Lower lobe of right lung (tissue), 2 donors: ENCODE measurements around the gene PITX1. TPM values are rescaled to one million over a fixed set of nuclear protein-coding genes. Genes with fewer than 3 reads are reported as not detected.
"Not testable (repeated sequence)": the region's sequence is repeated elsewhere in the genome, so short reads cannot be mapped to it uniquely, and the experiment has no call there.

ENCODE experiments used
- ATAC-seq, 2 donors: fragments of 200-7000 bp; cut with Tn5 transposase; one replicate each; pipeline ENCODE4 v1.9.1; 2020 to 2022; ENCODE audit warnings: mild to moderate bottlenecking in 2 of 2, moderate library complexity in 2 of 2
- DNase-seq: peaks from one replicate; pipeline ENCODE4 v3.0.0-alpha.2; 2020
- H3K27ac ChIP-seq: fragments of 200-600 bp; one replicate; pipeline ENCODE4 v1.8.0; 2022
- H3K27me3 ChIP-seq: fragments of 200-600 bp; one replicate; pipeline ENCODE4 v1.8.0; 2022; ENCODE audit warnings: low read depth
- H3K36me3 ChIP-seq: fragments of 200-600 bp; one replicate; pipeline ENCODE4 v1.8.0; 2022; ENCODE audit warnings: mild to moderate bottlenecking
- H3K4me1 ChIP-seq: fragments of 200-600 bp; one replicate; pipeline ENCODE4 v1.8.0; 2022
- H3K4me3 ChIP-seq: fragments of 200-600 bp; one replicate; pipeline ENCODE4 v1.8.0; 2022; ENCODE audit warnings: mild to moderate bottlenecking
- H3K9me3 ChIP-seq: fragments of 200-600 bp; one replicate; pipeline ENCODE4 v1.8.0; 2022
- intact Hi-C: fragments of 100-400 bp; cut with DNase I; formaldehyde crosslinking; loops from one replicate; pipeline ENCODE4 v1.11.0; 2022
- long read RNA-seq: library from polyadenylated mRNA; unstranded; transcript quantifications from one replicate; pipeline ENCODE4 v2.0.0, GENCODE V29; 2021
- total RNA-seq: library from RNA; stranded (reverse); fragmentation: NEBNext Ultra II Directional; extraction: Animal tissue kit (Norgen Biotek cat#: 25700); gene quantifications from one replicate; pipeline ENCODE4 v1.2.1, GENCODE V29; 2021
- TF ChIP-seq, protein P1 (sequence below): fragments of 200-600 bp; IDR thresholded peaks from one replicate; pipeline ENCODE4 v1.8.0; 2022; ENCODE audit warnings: antibody characterized with exemption, mild to moderate bottlenecking
- donor health status: DM: no; HTN: yes; CAD: no; lungs with severe emphysema.

The PITX1 gene
- total RNA-seq = 0.47 TPM
- long read RNA-seq, partial matches to known transcripts = 0 of 1 reads
- long read RNA-seq, other reads (novel, unspliced or antisense) = 0 of 1 reads

DNA sequence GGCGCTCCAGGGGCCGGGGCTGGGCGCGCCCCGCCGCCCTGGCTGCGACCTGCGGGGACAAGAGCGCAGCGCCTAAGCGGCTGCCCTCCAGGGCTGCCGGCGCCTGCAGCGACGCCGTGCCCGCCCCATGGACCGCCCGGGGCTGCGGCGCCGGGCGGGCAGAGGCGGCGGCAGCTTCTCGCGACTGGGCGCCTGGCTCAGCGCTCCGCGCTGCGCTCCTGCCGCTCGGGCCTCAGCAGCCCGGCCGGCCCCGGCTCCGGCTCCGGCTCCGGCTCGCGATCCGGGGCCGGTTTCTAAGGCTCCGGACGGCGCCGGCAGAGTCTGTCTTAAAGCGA is at the start of gene PITX1:
Gene PITX1 (minus strand): TSS at position 328 of the 335 bp plus-strand sequence. CDS start 347 bp downstream, outside the sequence.
- Histone ChIP-seq H3K36me3 (no peaks in the 10 kb centered on the region), H3K9me3 (no peaks in the 10 kb centered on the region), H3K27me3 (peaks cover 96% of the 10 kb centered on the region), H3K4me1 (peaks cover 34% of the 10 kb centered on the region), H3K4me3 (peak within 1 kb of the TSS; percentile 50), H3K27ac (no peak within 1 kb of the TSS)
- DNase-seq (no peak), ATAC-seq (peak; percentile 8 to 14)
- intact Hi-C loops = no loop called here
- TF ChIP-seq, protein P1, sequence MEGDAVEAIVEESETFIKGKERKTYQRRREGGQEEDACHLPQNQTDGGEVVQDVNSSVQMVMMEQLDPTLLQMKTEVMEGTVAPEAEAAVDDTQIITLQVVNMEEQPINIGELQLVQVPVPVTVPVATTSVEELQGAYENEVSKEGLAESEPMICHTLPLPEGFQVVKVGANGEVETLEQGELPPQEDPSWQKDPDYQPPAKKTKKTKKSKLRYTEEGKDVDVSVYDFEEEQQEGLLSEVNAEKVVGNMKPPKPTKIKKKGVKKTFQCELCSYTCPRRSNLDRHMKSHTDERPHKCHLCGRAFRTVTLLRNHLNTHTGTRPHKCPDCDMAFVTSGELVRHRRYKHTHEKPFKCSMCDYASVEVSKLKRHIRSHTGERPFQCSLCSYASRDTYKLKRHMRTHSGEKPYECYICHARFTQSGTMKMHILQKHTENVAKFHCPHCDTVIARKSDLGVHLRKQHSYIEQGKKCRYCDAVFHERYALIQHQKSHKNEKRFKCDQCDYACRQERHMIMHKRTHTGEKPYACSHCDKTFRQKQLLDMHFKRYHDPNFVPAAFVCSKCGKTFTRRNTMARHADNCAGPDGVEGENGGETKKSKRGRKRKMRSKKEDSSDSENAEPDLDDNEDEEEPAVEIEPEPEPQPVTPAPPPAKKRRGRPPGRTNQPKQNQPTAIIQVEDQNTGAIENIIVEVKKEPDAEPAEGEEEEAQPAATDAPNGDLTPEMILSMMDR = no peak

DNA sequence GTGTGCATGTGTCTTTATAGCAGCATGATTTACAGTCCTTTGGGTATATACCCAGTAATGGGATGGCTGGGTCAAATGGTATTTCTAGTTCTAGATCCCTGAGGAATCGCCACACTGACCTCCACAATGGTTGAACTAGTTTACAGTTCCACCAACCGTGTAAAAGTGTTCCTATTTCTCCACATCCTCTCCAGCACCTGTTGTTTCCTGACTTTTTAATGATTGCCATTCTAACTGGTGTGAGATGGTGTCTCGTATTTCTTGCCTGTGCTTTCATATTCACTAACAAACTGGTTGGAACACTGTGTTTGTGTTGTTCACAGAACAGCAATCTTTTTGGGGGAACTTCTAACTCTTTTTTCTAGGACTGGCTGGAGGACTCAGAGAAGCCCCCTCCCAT is 49.3 kb upstream of the PITX1 start:
- H3K4me3 ChIP-seq, ATAC-seq, H3K4me1 ChIP-seq, H3K36me3 ChIP-seq, intact Hi-C loops, H3K27ac ChIP-seq, H3K9me3 ChIP-seq, DNase-seq: not testable (repeated sequence)
- H3K27me3 ChIP-seq = peaks cover 14% of the 10 kb centered on the region

DNA sequence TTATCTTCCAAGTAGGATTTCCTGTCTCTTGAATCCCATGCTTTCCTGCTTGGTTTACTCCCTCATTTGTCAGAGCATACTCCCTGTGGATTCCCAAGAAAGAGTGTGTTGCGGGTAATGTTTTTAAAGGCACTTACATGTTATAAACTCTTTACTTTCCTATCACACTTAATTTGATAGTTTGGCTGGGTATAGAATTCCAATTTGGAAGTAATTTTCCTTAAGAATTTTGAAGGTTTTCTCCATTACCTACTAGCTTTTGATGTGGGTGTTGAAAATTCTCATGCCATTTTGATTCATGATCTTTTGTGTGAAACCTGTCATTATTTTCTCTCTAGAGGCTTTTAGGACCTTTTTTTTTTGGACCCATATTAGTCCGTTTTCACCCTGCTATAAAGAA is 47.2 kb upstream of the PITX1 start:
- H3K27ac ChIP-seq = no peak overlapping the region
- H3K4me1 ChIP-seq = no peaks in the 10 kb centered on the region
- intact Hi-C loops = no loop called here
- H3K36me3 ChIP-seq = no peaks in the 10 kb centered on the region
- H3K9me3 ChIP-seq = peaks cover 6% of the 10 kb centered on the region
- TF ChIP-seq, protein P1 = no peak
- no peak overlapping the region for H3K4me3 ChIP-seq
- peaks cover under 1% of the 10 kb centered on the region for H3K27me3 ChIP-seq
- DNase-seq (no peak), ATAC-seq (no peak)

DNA sequence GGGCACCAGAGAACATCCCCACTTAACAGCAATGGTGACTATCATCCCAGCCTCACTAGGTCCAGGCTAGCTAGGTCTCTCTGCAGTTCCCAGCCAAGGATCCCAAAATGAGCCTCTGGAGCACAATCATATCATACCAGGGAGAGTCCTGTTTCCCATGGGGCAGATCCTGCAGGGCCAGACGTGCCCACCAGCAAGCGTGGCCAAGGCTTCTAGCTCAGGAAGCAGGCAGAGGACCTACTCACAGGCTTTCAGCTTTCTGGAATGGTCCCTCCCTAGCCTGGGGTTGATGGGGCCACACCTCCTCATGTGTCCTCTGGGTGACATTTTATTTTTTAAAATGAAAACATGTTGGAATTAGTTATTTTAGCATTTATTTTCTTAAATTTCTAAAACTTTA is 45.7 kb upstream of the PITX1 start:
- no peak for DNase-seq
- no peak overlapping the region for H3K27ac ChIP-seq
- no peak for ATAC-seq
- TF ChIP-seq, protein P1 = no peak
- H3K27me3 ChIP-seq = no peaks in the 10 kb centered on the region
- H3K4me3 ChIP-seq = no peak overlapping the region
- H3K4me1 ChIP-seq = no peaks in the 10 kb centered on the region
- intact Hi-C loops = no loop called here
- H3K36me3 ChIP-seq = no peaks in the 10 kb centered on the region
- H3K9me3 ChIP-seq = peaks cover 6% of the 10 kb centered on the region

DNA sequence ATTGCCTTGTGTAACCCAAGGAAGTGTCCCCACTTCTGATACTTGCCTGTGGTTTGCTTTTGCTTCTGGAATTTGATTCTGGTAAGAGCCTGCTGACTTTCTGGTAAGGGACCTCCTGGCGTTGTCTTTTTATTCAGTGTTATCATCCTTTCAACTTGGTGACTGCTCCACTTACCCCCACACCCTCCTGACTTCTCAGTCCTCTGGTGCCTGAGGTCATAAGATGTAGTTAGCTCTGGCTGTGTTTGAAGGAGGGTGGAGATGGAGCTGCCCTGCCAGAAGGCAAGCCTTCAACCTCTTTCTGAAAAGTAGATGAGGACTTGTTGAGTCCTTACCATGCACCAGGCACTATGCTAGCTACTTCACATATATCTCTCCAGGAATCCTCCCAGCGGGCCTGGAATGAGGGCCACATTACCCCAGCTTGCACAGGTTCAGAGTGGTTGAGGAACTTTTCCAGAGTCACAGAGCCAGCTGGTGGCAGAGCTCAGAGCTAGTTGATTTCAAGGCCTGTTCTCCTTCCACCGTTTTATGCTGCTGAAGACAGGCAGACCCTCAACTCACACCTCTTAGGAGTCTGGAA is 45.2 kb upstream of the PITX1 start:
- ATAC-seq (no peak), DNase-seq (no peak)
- TF ChIP-seq, protein P1 = no peak
- Histone ChIP-seq H3K4me1 (no peaks in the 10 kb centered on the region), H3K4me3 (no peak overlapping the region), H3K36me3 (no peaks in the 10 kb centered on the region), H3K27me3 (no peaks in the 10 kb centered on the region), H3K27ac (no peak overlapping the region), H3K9me3 (peaks cover 6% of the 10 kb centered on the region)
- intact Hi-C loops = no loop called here

DNA sequence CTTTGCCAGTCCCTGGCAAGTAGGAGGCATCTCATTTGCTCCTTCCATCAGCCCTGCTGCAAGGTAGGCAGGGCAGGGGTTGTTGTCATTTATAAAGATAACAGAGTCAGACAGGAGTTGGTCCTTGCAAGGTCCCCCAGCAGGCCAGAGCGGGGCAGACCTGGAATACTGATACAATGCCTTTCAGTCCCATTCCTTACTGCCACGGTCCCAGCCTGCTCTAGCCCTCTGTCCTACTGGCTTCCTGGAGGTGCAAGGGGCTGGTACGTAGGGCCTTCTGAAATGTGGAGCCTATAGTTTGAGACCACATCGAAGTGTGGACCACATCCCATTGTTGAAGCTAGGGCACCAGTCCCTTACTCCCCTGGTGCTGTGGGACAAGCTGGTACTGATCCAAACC is 42.8 kb upstream of the PITX1 start:
- no peaks in the 10 kb centered on the region for H3K36me3 ChIP-seq
- no peak overlapping the region for H3K4me3 ChIP-seq
- intact Hi-C loops = no loop called here
- ATAC-seq (no peak), DNase-seq (no peak)
- TF ChIP-seq, protein P1 = no peak
- H3K27ac ChIP-seq = no peak overlapping the region
- no peaks in the 10 kb centered on the region for H3K27me3 ChIP-seq
- H3K9me3 ChIP-seq = peaks cover 6% of the 10 kb centered on the region
- H3K4me1 ChIP-seq = no peaks in the 10 kb centered on the region
